G401.6 (cell line): ENCODE results near the gene PACSIN2.
"Not testable (repeated sequence)": the region's sequence is repeated elsewhere in the genome, so short reads cannot be mapped to it uniquely, and the experiment has no call there.

ENCODE experiments used
- FAIRE-seq: peaks from 2 replicates; lab custom pipeline; 2012; peaks lifted over from hg19 to GRCh38; lab: Jason Lieb, UNC

PACSIN2 gene

GRCh38 chr22:42925598-42925997 lies 89.4 kb downstream of the PACSIN2 start:
- no peak for FAIRE-seq

- not testable (repeated sequence) for FAIRE-seq
Observed at GRCh38 chr22:42925031-42925430, 89.9 kb downstream of the PACSIN2 start.

DNA sequence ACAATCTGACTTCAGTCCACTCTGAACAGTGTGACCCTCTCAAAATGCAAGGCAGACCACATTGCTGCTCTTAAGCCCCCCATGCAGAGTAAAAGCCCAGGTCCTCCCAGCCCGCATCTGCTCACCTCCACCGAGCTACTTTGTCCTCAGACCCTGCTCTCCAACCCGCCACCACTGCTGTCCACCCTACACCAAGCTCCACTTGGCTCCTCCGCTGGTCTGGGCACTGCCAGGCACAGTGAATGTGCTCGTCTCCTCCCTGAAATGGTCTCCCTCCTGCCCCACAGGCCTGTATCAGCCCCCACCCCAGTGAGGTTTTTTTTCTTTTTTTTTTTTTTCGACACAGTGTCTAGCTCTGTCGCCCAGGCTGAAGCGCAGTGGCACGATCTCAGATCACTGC lies 90.5 kb downstream of the PACSIN2 start:
- no peak for FAIRE-seq

GRCh38 chr22:42922374-42923191 lies 92.4 kb downstream of the PACSIN2 start:
- FAIRE-seq, result no peak

DNA sequence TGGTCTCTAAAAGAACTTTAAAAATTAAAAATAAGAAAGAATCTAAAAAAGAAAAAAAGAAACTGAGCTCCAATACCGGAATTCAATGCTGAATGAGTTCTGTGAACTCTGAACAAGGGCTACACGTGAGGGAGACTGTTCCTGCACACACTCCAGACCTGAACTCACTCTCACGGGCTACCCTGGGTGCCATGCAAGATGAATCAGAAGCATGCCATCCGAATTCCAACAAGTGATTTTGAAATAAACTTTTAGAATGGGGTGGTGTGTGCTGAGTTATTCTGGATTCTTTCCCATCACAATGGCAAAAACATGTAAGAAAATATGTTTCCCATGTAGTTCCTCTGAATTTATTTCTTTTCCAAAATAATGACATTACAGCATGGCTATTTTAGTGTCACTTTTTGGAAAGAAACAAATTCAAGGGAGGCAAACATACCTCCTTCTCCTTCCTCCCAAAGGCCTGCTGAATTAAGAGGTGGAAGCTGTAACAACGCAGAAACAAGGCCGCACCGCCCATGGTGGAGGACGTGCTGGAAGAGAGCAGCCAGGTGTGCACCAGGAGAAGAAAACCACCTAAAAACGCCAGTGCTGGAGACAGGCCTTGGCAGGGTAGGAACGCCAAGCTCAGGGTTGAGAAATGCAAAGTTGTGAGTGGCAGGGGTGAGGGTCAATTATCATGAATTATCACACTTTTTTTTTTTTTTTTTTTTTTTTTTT lies 94.7 kb downstream of the PACSIN2 start:
- FAIRE-seq, result no peak

GRCh38 chr22:42919199-42919598 lies 95.8 kb downstream of the PACSIN2 start:
- no peak for FAIRE-seq

GRCh38 chr22:42918500-42918899 lies 96.4 kb downstream of the PACSIN2 start:
- no peak for FAIRE-seq

- FAIRE-seq, result not testable (repeated sequence)
Observed at GRCh38 chr22:42917358-42917757, 97.6 kb downstream of the PACSIN2 start.

DNA sequence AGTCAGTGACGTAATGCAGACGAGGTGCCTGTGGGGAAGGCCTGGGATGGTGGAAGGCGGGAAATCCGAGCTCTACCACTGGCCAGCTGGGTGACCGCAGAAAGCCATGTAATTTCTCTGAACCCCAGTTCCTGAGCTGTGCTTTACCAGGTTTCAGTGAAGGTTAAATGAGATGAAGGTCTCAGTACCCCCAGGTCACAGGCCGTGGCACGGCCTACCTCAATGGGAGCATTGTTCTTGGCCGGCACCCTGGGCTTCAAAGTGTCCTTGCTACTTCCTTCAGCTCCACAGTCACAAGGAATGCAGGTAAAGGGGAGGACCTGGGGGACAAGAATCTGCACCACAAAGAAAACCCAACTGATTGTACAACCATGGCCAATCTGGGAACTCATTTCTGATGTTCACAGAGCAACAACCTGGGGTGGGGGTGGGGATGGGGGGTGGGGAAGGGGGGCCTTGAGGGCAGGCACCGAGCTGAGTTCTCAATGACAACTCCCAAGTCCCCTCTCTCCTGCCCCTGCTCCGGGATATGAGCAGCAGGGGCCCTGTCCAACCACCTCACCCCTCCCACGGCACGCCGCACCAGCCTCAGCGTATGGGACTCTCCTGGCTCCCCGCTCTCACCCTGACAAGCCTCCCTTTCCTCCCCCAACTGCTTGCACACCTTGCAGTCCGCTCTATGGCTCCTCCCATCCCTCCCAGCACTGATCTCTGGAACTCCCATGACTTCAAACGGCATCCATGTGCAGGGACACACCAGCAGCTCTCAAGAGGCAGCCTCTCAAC lies 98.8 kb downstream of the PACSIN2 start:
- FAIRE-seq, result no peak

- no peak for FAIRE-seq
Observed at GRCh38 chr22:42914511-42915076, 100.4 kb downstream of the PACSIN2 start.

- no peak for FAIRE-seq
Observed at GRCh38 chr22:42913874-42914510, 101.0 kb downstream of the PACSIN2 start.

DNA sequence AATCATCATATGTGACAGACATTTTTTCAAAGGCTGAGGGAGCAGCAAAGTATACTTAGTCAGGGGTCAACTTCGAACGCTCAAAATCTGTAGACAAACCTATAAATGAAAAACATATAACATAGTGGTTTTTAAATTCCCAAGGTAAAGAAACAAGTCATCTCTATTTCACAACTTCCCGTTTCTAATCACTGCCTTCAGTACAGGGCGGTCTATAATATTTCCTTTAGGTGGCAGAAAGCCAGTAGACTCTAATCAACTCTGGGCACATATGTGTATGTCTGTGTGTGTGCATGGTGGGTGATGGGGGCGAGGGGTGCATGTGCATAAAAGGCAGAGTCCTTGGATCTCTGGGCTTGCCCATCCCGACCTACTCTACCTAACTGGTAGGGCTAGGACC lies 102.9 kb downstream of the PACSIN2 start:
- no peak for FAIRE-seq

GRCh38 chr22:42910221-42910942 lies 104.6 kb downstream of the PACSIN2 start:
- FAIRE-seq, result no peak

- no peak for FAIRE-seq
Observed at GRCh38 chr22:42909363-42910058, 105.4 kb downstream of the PACSIN2 start.

DNA sequence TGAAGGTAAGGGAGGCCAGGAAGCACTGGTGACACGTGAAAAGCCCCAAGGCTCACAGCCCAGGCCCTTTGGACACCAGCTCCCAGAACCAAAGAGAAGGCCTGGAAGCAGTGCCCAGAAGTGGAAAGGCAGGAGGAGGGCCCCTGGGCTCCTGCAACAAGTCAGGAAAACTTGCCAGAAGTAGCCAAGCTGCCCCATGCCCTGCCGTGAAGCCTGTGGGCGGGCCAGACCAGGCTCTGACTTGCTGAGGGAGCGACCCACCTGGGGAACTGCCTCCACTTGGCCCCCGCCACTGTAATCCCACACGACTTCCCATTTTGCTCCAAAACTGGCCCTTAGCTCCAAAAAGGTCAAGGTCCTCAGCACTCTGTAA lies 106.6 kb downstream of the PACSIN2 start:
- no peak for FAIRE-seq

GRCh38 chr22:42907404-42908373 lies 107.3 kb downstream of the PACSIN2 start:
- FAIRE-seq, result no peak

- no peak for FAIRE-seq
Observed at GRCh38 chr22:42906605-42907348, 108.2 kb downstream of the PACSIN2 start.

DNA sequence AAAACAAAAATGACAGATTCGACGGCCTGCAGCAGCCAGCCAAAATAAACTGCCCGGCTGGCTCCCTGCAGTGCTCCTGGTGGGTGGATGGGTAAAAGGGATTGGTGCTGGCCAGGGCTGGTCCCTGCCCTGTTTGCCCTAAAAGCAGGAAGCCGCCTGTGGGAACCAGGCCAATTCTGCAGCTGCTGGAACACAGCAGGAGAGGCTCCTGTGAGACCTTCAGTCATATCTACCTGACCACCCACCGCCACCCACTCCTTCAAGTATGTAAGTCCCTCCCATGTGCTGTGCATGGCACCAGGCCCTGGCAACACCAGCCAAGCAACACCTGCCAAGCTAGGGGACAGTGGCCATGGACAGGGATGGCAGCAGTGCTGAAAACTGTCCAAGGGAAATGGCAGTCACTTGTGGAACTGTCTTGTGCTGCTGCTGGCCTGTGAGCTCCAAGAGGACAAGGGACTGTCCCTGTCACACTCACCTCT lies 109.2 kb downstream of the PACSIN2 start:
- no peak for FAIRE-seq

DNA sequence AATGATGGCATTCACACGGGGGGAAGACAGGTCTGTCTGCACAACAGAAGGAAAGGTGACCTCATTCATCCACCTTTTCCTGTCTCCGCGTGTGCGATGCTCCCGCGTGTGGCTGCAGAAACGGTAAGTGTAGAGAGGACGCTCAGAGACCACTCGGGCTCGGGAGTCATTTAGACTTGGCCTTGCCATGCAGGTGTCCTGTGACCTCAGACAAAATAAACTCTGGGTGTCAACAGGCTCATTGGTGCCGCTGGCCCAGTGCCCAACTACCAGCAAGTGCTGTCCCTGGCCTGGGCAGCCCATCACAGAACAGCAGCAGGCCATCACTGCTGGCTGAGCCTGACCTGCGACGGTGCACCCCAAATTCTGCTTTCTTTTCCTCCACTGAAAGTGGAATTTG lies 109.7 kb downstream of the PACSIN2 start:
- FAIRE-seq, result no peak
